Measurements from ENCODE around the gene CMTM2.
"Not testable (repeated sequence)": the region's sequence is repeated elsewhere in the genome, so short reads cannot be mapped to it uniquely, and the experiment has no call there.

The CMTM2 gene

DNA sequence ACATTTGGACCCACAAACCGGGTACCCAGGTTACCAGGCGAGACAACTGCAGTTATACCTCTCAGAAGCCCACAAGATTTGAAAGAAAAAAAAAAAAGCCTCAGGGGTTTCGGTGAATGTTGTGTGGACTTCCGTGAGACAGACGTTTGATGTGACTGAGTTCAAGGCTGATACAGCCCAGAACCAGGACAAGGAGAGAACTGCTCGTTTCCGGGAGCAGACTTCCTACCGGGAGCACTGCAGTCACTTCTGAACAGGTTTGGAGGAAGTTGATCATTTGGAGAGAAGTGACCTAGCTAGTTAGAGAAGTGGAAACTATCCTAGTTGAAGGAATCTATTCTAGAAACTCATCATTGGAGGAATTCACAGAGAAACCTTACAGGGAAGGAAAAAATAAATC is 26.0 kb upstream of the CMTM2 start:
- DNase-seq: no peak

DNA sequence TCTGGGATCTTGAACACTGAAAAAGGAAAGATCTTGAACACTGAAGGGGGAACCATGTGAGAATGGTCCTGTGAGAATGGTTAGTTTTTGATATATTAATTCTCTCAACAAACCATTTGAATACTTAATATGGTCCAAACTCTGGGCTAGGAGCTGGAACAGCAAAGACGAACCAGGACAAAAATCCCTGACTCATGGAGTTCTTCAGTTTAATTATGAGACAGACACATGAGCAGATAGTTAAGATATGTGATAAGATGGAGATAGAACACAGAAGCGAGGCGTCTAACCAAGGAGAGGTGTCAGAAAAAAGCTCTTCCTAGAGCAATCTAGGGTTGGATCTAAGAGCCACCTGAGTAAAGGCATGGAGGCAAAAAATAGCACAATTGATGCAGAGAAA is 25.2 kb upstream of the CMTM2 start:
- DNase-seq: no peak

DNA sequence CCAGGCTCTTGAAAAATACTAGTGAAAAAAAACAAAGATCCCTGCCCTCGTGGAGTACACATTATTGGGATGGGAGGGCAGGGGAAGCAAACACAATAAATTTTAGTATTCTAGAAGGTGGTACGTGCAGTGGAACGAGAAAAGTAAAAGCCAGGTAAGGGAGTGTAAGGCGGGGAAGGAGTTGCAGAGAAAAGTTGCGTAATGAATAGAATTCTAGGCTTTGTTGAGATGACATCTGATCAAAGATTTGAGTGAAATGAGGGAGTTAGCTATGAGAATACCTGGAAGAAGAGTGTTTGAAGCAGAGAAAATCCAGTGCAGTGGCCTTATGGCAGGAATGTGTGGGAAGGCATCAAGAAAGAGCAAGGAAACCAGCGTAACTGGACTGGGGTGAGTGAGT is 24.8 kb upstream of the CMTM2 start:
- no peak for DNase-seq

GRCh38 chr16:66560107-66560506 is 19.2 kb upstream of the CMTM2 start:
- DNase-seq: no peak

DNA sequence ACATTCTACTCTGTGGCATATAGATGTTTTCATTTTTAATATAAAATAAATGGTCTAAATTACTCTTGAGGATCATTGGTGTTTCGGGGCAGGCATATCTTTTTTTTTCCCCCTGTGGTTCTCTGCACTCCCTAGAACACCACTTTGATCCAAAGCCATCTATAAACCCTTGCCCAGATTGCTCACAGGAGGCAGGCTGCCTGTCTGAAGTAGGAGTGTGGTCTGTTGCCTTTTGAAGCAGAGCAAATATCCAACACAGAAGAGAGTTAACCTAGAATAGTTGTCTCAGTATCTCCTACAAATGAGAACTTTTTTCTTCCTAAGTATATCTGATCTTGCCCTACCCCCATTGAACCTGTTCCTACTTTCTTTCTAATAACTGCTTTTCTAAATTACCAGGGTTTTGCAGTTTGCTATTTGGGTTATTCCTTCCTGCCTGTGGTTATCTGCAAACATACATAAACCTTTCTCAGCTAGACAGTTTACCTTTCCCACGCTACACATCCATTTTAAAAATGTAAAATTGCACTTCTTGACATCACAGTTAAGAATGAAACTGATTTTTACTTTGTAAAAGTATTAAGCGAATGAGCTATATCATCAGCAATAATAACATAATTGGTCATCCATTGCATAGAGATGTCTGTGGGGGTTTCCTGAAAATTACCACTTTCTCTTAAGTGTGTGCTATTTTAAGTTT is 17.7 kb upstream of the CMTM2 start:
- DNase-seq: no peak

DNA sequence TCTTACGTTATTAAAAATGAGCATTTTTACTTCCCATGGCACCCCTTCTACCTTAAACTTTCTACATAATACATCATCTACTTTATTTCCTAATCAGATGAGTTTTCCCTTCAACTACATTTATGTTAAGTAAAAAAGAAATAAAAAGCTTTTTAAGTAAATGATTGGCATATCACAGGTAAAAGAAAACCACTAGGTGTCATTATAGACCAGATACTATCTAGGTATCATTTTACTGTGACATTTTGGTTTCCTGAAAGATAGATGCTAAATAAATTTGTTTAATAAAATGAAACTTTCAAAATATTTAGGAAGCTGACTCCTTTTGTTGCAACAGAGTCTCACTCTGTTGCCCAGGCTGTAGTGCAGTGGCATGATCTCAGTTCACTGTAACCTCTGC is 16.9 kb upstream of the CMTM2 start:
- no peak for DNase-seq

- no peak for DNase-seq
Measured at GRCh38 chr16:66562986-66563385, 16.3 kb upstream of the CMTM2 start.

DNA sequence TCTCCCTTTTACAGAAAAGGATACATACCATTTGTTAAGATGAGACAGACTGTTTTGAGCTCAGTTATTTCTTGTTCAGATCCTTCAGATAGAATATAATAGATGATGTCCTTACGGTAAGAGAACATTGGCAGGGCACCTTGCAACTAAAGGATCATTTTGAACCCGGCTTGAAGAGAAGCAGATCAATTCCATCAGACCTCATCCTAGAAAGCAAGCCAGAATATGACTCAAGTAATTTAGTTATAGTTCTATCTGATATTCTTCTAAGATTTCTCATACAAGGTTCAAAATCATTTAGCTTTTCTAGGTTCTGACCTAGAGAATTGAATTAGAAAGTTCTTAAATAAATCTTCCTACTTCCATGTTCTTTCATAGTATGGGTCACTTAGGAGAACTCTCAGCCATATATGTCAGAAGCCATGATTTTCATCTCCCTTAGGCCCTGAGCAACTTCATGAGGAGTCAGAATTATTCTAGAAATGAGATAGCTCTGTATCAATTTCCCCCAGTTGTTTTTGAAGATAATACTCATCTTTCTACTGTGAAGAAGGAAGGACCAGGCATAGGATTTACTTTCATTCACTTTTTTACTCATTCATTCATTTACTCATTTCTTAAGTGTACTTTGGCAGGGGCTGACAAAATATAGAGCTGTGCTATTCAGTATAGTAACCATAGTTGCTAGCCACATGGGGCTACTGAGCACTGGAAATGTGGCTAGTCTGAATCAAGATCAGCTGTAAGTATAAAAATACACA is 15.5 kb upstream of the CMTM2 start:
- peak; percentile 31 for DNase-seq

GRCh38 chr16:66566051-66566901 is 13.0 kb upstream of the CMTM2 start, which contains the start of gene CMTM1:
TSS of gene CMTM1 (plus strand) at chr16:66566439. CDS start at chr16:66566514, 75 bp downstream.
- DNase-seq: no peak

- DNase-seq: not testable (repeated sequence)
Measured at GRCh38 chr16:66567270-66567669, 12.0 kb upstream of the CMTM2 start.

DNA sequence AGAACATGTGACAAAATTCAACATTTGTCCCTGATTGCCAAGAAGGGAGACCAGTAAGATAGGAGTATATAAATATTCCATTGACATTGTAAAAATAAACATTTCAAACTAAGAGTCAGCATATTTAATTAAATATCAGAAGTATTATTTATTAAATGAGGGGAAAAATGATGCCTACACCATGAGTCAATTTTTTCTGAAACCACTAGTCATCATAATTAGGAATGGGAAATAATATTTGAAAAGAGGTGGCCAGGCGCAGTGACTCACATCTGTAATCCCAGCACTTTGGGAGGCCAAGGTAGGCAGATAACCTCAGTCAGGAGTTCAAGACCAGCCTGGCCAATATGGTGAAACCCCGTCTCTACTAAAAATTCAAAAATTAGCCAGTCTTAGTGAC is 10.9 kb upstream of the CMTM2 start:
- DNase-seq: no peak

GRCh38 chr16:66569131-66569530 is 10.1 kb upstream of the CMTM2 start:
- no peak for DNase-seq

GRCh38 chr16:66569827-66570405 is 9.3 kb upstream of the CMTM2 start:
- DNase-seq: no peak

GRCh38 chr16:66572356-66572755 is 6.9 kb upstream of the CMTM2 start:
- no peak for DNase-seq

- DNase-seq: no peak
Measured at GRCh38 chr16:66574081-66574480, 5.2 kb upstream of the CMTM2 start.

- no peak for DNase-seq
Measured at GRCh38 chr16:66574531-66574930, 4.7 kb upstream of the CMTM2 start.

DNA sequence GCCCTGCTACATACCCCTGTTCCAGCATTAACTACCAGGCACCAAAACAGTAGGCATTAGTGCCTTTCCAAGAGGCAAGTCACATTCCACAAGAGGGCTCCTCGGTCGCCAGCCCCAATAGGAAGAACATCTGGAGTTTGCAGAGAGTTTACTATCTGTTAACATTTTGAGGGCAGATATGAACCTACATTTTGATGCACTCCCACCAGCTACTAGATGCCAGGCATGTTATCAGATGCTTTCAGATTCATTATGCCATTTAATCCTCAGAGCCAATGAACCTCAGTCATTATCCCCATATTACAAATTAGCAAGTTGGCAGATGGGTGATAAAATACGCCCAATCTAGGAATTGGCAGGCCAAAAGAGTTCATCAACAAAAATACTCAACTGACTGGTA is 4.2 kb upstream of the CMTM2 start:
- DNase-seq: no peak

DNA sequence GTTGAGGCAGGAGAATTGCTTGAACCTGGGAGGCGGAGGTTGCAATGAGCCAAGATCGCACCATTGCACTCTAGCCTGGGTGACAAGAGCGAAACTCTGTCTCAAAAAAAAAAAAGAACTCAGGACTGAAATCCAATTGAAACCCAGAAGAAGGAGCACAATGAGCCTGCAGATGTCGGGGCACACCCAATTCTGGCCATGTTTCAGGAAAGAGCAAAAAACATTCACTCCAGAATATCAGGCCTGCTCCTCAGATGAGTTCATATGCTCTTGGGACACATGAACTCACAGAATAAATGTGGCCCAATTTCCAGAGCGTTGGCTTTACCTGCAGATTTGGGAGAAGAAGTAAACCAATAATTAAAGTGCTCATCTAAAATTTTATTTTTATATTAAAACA is 3.0 kb upstream of the CMTM2 start:
- DNase-seq: no peak

- DNase-seq: no peak
Measured at GRCh38 chr16:66580605-66581209, 1.4 kb downstream of the CMTM2 start.

DNA sequence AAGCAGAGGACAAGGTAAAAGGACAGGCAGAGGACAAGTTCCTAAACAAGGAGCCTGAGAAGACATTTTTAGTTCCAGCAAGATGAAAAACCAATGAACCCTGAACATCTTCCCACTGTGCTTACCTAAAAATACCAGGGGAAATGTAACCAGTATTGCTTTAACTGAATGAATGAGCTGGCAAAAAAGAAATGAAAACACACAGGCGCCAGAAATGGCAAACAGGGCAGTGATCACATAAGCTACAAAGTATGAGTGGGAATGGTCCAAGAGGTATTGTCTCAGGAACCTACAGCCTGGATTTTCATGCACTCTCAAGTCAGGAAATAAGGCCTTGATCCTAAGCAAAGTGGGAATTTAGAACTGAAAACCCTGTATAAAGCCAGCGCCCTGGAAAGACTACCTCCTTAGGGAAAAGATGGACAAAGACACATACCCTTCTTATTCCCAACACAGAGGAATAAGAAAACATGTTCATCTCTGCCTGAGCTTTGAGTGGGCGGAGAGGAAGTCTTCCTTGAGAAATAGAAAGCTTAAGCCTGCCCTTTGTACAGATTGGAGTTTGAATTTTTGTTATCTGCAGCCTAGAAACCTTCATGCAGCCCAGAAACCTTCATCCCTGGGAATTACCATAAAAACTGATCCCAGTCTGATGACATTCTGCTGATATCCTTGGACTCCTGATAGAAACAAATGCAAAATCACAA is 2.1 kb downstream of the CMTM2 start:
- no peak for DNase-seq

DNA sequence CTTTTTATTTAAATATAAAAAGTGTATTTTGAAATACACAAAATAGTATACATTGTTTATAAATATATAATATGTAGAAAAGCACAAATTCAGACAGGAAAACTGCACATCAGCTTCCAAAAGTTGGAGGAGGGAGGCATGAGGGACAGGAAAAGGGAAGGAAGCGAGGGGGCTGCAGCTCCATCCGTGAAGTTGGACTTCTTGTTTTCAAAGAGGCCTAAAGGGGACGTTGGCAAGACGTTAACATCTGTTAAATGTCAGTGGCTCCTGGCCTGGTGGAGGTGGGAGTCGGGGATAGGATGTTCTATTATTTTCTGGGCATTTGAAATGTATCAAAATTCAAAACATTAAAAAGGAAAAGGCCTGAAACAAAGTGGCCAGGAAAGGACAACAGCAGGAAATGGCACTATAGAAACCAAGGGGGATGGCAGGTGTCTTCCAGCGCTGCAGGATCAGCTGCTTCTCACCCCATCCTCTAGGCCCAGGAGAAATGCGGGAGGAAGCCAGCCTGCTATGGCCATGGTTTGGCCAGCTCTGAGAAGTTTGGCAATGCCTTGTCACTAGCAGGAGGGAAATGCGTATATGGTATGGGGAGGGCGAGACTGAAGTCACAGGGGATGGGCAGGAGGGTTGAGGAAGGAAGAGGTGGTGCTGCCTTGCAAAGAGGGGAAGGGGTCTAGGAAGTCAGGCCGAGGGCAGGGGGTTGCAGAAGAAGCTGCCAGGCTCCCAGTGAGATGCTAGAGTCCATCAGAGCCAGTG is 6.4 kb downstream of the CMTM2 start:
- DNase-seq: no peak
